Loucy (cell line): Measurements from ENCODE around the gene ZNF521.

Source experiments
- CTCF ChIP-seq: fragments of 200-600 bp; sonication (generic); conservative IDR thresholded peaks from 2 replicates; pipeline ENCODE4 v1.5.1; 2014; ENCODE audit warnings: mild to moderate bottlenecking, antibody characterized with exemption, low read length
- EZH2phosphoT487 ChIP-seq: fragments of 200-600 bp; IDR thresholded peaks from 2 replicates; pipeline ENCODE4 v1.6.1; 2018; ENCODE audit warnings: antibody characterized with exemption, mild to moderate bottlenecking, moderate library complexity, borderline replicate concordance

- TF ChIP-seq CTCF (peak; percentile 59), EZH2phosphoT487 (no peak)
Observed at GRCh38 chr18:25334588-25334987, 17.4 kb downstream of the ZNF521 start.
